Measurements from ENCODE around the gene IL17REL. TPM values are rescaled to one million over a fixed set of nuclear protein-coding genes. Genes with fewer than 3 reads are reported as not detected.

IL17REL gene
- total RNA-seq, 4 donors from 2014 or later, result not detected

DNA sequence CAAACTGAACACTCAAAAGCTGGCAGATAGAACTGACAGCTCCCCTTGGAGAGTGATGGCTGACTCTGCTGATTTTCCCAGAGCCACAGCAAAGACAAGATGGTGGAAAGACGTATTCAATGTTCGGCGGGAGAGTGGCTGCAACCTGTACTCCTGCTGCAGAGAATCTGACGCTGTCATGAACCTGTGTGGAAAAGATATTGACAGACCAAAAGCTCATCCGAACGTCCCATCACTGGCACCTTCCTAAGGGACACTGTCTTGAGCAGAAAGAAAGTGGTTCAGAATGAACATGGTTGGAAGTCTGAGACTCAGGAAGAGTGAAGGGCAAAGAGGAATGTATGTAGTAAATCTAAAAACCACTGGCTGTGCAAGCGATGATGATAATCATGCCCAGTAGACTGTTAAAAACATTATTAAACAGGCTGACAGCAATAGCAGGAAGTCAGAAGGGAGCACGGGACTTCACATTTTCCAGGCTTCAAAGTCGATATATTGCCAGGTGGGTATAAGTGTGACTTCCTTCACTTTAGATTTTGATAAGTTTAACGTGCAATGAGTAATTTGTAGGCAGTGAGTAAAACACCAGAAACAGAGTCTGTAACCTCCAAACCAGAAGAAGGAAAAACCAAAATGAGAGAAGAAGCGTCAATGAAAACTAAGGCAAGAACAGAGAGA is 6.2 kb upstream of the IL17REL start:
- WGBS, 2 donors, result 67 to 68% methylated on average over 11 of the region's 11 CpGs
- intact Hi-C loops (cut with DNase I), result no loop called here
- TF ChIP-seq, protein P1, sequence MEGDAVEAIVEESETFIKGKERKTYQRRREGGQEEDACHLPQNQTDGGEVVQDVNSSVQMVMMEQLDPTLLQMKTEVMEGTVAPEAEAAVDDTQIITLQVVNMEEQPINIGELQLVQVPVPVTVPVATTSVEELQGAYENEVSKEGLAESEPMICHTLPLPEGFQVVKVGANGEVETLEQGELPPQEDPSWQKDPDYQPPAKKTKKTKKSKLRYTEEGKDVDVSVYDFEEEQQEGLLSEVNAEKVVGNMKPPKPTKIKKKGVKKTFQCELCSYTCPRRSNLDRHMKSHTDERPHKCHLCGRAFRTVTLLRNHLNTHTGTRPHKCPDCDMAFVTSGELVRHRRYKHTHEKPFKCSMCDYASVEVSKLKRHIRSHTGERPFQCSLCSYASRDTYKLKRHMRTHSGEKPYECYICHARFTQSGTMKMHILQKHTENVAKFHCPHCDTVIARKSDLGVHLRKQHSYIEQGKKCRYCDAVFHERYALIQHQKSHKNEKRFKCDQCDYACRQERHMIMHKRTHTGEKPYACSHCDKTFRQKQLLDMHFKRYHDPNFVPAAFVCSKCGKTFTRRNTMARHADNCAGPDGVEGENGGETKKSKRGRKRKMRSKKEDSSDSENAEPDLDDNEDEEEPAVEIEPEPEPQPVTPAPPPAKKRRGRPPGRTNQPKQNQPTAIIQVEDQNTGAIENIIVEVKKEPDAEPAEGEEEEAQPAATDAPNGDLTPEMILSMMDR (IDR thresholded peaks at IDR 0.05), result no peak
- TF ChIP-seq POLR2A (IDR thresholded peaks at IDR 0.05), result no peak
- Histone ChIP-seq H3K4me1 (peaks cover 0 to 9% of the 10 kb centered on the region in 2 donors), H3K36me3 (no peaks in the 10 kb centered on the region), H3K9me3 (no peaks in the 10 kb centered on the region), H3K27ac (no peak overlapping the region), H3K27me3 (peaks cover 11% of the 10 kb centered on the region), H3K4me3 (replicated peaks in 1 of 3) (no peak overlapping the region)
- DNase-seq, result no peak

DNA sequence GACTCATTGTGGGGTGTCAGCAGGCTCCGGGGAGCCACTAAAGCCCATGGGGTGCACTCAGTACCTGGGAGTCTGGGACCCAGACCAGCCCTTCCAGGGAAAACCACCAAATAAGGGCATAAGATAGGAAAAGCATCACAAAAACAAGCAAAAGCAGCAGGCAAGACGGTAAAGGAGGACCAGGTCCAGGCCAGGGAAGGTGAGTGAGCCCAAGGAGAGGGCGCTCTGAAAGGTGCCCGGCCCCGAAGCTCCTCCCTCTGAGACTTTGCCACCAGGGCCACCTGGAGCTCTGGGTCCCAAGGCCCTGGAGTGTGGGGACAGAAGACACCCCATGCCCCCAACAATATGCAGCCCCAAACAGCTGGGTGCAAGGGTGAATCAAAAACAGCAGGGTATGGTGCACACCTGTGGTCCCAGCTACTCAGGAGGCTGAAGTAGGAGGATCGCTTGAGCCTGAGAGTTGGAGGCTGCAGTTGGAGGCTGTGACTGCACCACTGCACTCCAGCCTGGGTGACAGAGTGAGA is 5.2 kb upstream of the IL17REL start:
- DNase-seq, result no peak
- H3K27me3 ChIP-seq, result peaks cover 18% of the 10 kb centered on the region

DNA sequence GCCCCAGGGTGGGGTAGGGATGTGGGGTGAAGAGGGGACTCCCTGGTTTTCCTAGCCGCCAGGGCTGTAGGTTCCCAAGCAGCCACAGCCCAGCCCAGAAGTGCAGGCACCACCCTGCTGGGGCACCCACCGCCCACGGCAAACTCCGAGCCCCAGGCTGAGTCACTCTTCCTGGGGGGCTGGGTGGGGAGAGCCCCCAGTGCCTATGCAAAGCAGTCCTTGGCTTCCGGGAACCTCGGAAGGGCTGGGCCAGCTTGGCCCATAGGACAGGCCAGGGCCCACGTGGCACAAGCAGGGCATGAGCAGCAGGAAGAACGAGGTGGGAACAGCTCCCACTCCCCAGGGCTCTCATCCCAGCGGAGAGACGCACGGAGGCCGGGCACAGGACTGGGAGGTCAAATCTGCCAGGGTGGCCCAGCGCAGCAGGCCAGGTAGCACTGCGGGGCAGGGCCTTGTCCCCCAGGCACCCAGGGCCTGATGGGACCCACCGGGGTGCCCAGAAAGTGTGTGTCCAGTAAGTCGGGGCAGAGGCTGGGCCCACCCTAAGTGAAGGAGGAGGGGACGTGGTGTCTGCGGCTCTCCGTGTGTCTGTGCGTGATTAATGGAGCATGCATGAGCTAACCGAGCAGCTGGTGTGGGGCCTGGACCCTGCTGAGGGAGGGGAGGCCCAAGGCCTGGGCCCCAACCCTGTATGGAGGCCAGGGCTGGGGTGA is 4.6 kb upstream of the IL17REL start:
- no peaks in the 10 kb centered on the region for H3K9me3 ChIP-seq
- H3K27me3 ChIP-seq, result peaks cover 18% of the 10 kb centered on the region
- no peak for DNase-seq
- H3K4me3 ChIP-seq (replicated peaks in 1 of 3), result no peak overlapping the region
- peaks cover 0 to 9% of the 10 kb centered on the region in 2 donors for H3K4me1 ChIP-seq
- 71 to 79% methylated on average over 7 to 21 of the region's 21 CpGs for WGBS, 2 donors
- intact Hi-C loops (cut with DNase I), result no loop called here
- no peak overlapping the region for H3K27ac ChIP-seq
- no peaks in the 10 kb centered on the region for H3K36me3 ChIP-seq
- no peak for TF ChIP-seq POLR2A (IDR thresholded peaks at IDR 0.05)
- TF ChIP-seq, protein P1 (IDR thresholded peaks at IDR 0.05), result no peak

More for the DNA sequence above, 5.2 kb upstream of the IL17REL start:
- intact Hi-C loops (cut with DNase I), result no loop called here
- no peaks in the 10 kb centered on the region for H3K9me3 ChIP-seq
- H3K27ac ChIP-seq, result no peak overlapping the region
- WGBS, 2 donors, result 86 to 90% methylated on average over 6 of the region's 6 CpGs
- TF ChIP-seq, protein P1 (IDR thresholded peaks at IDR 0.05), result no peak
- no peak for TF ChIP-seq POLR2A (IDR thresholded peaks at IDR 0.05)
- H3K4me3 ChIP-seq (replicated peaks in 1 of 3), result no peak overlapping the region
- H3K4me1 ChIP-seq, result peaks cover 0 to 9% of the 10 kb centered on the region in 2 donors
- no peaks in the 10 kb centered on the region for H3K36me3 ChIP-seq

DNA sequence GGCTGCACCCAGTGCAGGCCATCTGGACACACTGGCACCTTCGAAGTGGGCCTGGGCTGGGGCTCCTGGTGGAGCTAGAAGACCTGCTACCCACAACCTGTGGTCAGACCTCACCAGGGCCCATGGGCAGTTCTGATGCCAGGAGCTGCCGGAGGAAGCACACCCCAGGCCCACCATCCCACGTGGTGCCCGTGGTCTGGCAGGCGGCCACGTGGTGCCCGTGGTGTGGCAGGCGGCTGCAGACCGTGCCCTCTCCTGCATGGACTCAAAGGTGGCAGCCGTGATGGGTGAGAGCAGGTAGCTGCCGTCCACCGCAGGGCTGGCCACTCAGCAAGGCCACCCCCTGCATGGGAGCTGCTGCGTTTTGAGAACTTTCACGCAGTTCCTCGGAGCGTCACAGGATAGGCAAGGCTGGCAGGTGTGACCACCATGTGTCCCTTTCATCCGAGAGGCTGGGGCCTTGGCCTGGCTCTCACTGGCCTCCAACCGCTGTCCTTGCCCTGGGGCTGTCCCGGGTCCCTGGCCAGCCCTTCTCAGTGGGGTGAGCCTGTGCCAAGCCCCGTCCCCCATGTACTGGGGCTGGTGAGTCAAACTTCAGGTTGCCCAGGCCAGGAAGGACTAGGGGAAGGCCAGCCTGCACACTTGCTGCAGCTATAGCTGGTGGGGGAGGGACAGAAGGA is 3.9 kb upstream of the IL17REL start:
- intact Hi-C loops (cut with DNase I), result no loop called here
- no peak for TF ChIP-seq POLR2A (IDR thresholded peaks at IDR 0.05)
- TF ChIP-seq, protein P1 (IDR thresholded peaks at IDR 0.05), result no peak
- Histone ChIP-seq H3K27me3 (peaks cover 20% of the 10 kb centered on the region), H3K27ac (no peak overlapping the region), H3K4me1 (peaks cover 0 to 9% of the 10 kb centered on the region in 2 donors), H3K9me3 (no peaks in the 10 kb centered on the region), H3K4me3 (replicated peaks in 1 of 3) (no peak overlapping the region), H3K36me3 (no peaks in the 10 kb centered on the region)
- DNase-seq, result no peak
- WGBS, 2 donors, result 72 to 100% methylated on average over 1 to 6 of the region's 20 CpGs
